ENCODE data around the gene PSMB2.
"Not testable (repeated sequence)": the region's sequence is repeated elsewhere in the genome, so short reads cannot be mapped to it uniquely, and the experiment has no call there.

DNA sequence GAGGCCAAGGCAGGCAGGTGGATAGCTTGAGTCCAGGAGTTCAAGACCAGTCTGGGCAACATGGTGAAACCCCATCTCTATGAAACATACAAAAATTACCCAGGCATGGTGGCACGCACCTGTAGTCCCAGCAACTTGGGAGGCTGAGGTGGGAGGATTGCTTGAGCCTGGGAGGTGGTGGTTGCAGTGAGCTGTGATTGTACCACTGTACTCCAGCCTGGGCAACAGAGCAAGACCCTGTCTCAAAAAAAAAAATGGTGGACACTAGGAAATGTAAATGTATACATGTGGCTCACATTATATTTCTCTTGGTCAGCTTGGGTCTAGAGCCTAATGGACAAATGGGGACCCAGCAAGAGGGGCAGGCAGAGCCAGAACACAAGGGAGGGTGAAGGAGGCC, 55.5 kb downstream of the PSMB2 start:
- TF ChIP-seq ZZZ3 (IDR thresholded peaks at IDR 0.05; ENCODE audit: control insufficient read depth, insufficient read length, low read depth); EP300 (IDR thresholded peaks at IDR 0.05; ENCODE audit: borderline replicate concordance in 1 of 2, control insufficient read depth in 1 of 2, low read depth in 2 of 2, low read length in 2 of 2); FOXK2 (IDR thresholded peaks at IDR 0.05); CTCF (IDR thresholded peaks at IDR 0.05 in 2 of 3, conservative IDR thresholded peaks at IDR 0.05 in 1 of 3; ENCODE audit: control insufficient read depth in 2 of 3, extremely low read depth in 1 of 3, insufficient read depth in 1 of 3, low read depth in 3 of 3, low read length in 3 of 3); POLR2AphosphoS5 (IDR thresholded peaks at IDR 0.05; ENCODE audit: low read length): not testable (repeated sequence)
